OCI-LY1 (cell line): ENCODE data around the gene ZNF630.

Experiments
- CTCF ChIP-seq: fragments of 200-600 bp; sonication (generic), shearing (Covaris generic); IDR thresholded peaks from 2 replicates; pipeline ENCODE4 v1.5.1; 2017; ENCODE audit warnings: mild to moderate bottlenecking, antibody characterized with exemption, low read length, moderate library complexity, mixed read lengths
- EZH2 ChIP-seq: fragments of 200-600 bp; sonication (generic), shearing (Covaris generic); IDR thresholded peaks from 2 replicates; pipeline ENCODE4 v1.8.0; 2017; ENCODE audit warnings: borderline replicate concordance, mixed run types, mild to moderate bottlenecking, antibody characterized with exemption, low read length, moderate library complexity, mixed read lengths

GRCh38 chrX:48025561-48025960 lies 45.9 kb downstream of the ZNF630 start:
- TF ChIP-seq CTCF (peak; percentile 58; the same call in 1 of the 2 replicates), EZH2 (no peak)
